HEK293 (cell line): Measurements from ENCODE around the gene IL20RA.

Experiments
- CTCF ChIA-PET: fragments of 350-600 bp; formaldehyde crosslinking; extraction: SDS; loops from one replicate; lab custom pipeline; 2021; ENCODE audit warnings: antibody characterized with exemption; lab: Yijun Ruan, JAX
- POLR2A ChIA-PET: fragments of 300-600 bp; formaldehyde crosslinking; extraction: SDS; loops from one replicate; lab custom pipeline; 2020; ENCODE audit warnings: antibody characterized with exemption, inconsistent platforms; lab: Yijun Ruan, JAX
- H3K27ac ChIP-seq: fragments of 200-500 bp; sonication (Bioruptor generic); 2 replicates; pipeline ENCODE4 v1.5.1; 2014; ENCODE audit warnings: low read depth, low read length, control low read depth, inconsistent platforms; ENCODE audit errors: extremely low read depth
- H3K36me3 ChIP-seq, 2 experiments: fragments of 200-500 bp in 1 of 2; sonication (Bioruptor generic) in 1 of 2; 1 replicate in 1 of 2; 2 replicates in 1 of 2; pipeline ENCODE4 v1.5.1; 2014 to 2017; ENCODE audit warnings: inconsistent platforms in 2 of 2, low read length in 2 of 2; ENCODE audit not compliant: control insufficient read depth in 2 of 2, insufficient read depth in 1 of 2
- H3K4me1 ChIP-seq: fragments of 200-500 bp; sonication (Bioruptor generic); 2 replicates; pipeline ENCODE4 v1.5.1; 2014; ENCODE audit warnings: mild to moderate bottlenecking, low read length, inconsistent platforms; ENCODE audit not compliant: control insufficient read depth, insufficient read depth
- H3K4me3 ChIP-seq: 2 replicates; pipeline ENCODE4 v1.5.1; 2011; ENCODE audit warnings: low read depth, mild to moderate bottlenecking, control low read depth, low read length, moderate library complexity
- H3K9me3 ChIP-seq: fragments of 200-500 bp; sonication (Bioruptor generic); 2 replicates; pipeline ENCODE4 v1.5.1; 2014; ENCODE audit warnings: low read depth, low read length, inconsistent platforms; ENCODE audit not compliant: control insufficient read depth, insufficient read depth
- GLI4 ChIP-seq: fragments of 450-650 bp; formaldehyde crosslinking; IDR thresholded peaks from 2 replicates; pipeline ENCODE4 v1.5.1; 2016; ENCODE audit warnings: missing biosample characterization, missing genetic modification characterization
- REPIN1 ChIP-seq: fragments of 450-650 bp; formaldehyde crosslinking; IDR thresholded peaks from 2 replicates; pipeline ENCODE4 v1.5.1; 2017; ENCODE audit warnings: missing biosample characterization, missing genetic modification characterization, low read depth
- SCRT1 ChIP-seq: fragments of 450-650 bp; formaldehyde crosslinking; IDR thresholded peaks from 2 replicates; pipeline ENCODE4 v1.5.1; 2016; ENCODE audit warnings: missing biosample characterization, missing genetic modification characterization, borderline replicate concordance
- SETDB1 ChIP-seq: IDR thresholded peaks from one replicate; pipeline ENCODE4 v1.6.1; 2017; ENCODE audit warnings: mild to moderate bottlenecking, low read length, moderate library complexity, mixed read lengths; ENCODE audit not compliant: insufficient read length
- YY1 ChIP-seq: fragments of 450-650 bp; formaldehyde crosslinking; IDR thresholded peaks from 2 replicates; pipeline ENCODE4 v1.5.1; 2018; ENCODE audit warnings: missing biosample characterization, missing genetic modification characterization
- YY2 ChIP-seq: fragments of 450-650 bp; formaldehyde crosslinking; IDR thresholded peaks from 2 replicates; pipeline ENCODE4 v1.5.1; 2016; ENCODE audit warnings: missing biosample characterization, missing genetic modification characterization
- ZFP37 ChIP-seq: fragments of 450-650 bp; formaldehyde crosslinking; IDR thresholded peaks from 2 replicates; pipeline ENCODE4 v1.5.1; 2016; ENCODE audit warnings: missing biosample characterization, missing genetic modification characterization
- ZNF155 ChIP-seq: fragments of 450-650 bp; formaldehyde crosslinking; IDR thresholded peaks from 2 replicates; pipeline ENCODE4 v1.5.1; 2016; ENCODE audit warnings: missing biosample characterization, missing genetic modification characterization
- ZNF433 ChIP-seq: fragments of 450-650 bp; formaldehyde crosslinking; IDR thresholded peaks from 2 replicates; pipeline ENCODE4 v1.5.1; 2016; ENCODE audit warnings: missing biosample characterization, missing genetic modification characterization, low read depth
- ZNF514 ChIP-seq: fragments of 450-650 bp; formaldehyde crosslinking; IDR thresholded peaks from 2 replicates; pipeline ENCODE4 v1.5.1; 2016; ENCODE audit warnings: missing biosample characterization, missing genetic modification characterization
- ZNF521 ChIP-seq: fragments of 450-650 bp; formaldehyde crosslinking; IDR thresholded peaks from 2 replicates; pipeline ENCODE4 v1.5.1; 2017; ENCODE audit warnings: missing biosample characterization, mild to moderate bottlenecking, missing genetic modification characterization
- ZNF558 ChIP-seq: fragments of 450-650 bp; formaldehyde crosslinking; IDR thresholded peaks from 2 replicates; pipeline ENCODE4 v1.5.1; 2016; ENCODE audit warnings: missing biosample characterization, missing genetic modification characterization
- ZNF658 ChIP-seq: fragments of 450-650 bp; formaldehyde crosslinking; IDR thresholded peaks from 2 replicates; pipeline ENCODE4; 2016; ENCODE audit warnings: missing biosample characterization, missing genetic modification characterization
- ZNF785 ChIP-seq: fragments of 450-650 bp; formaldehyde crosslinking; IDR thresholded peaks from 2 replicates; pipeline ENCODE4 v1.5.1; 2016; ENCODE audit warnings: missing biosample characterization, missing genetic modification characterization
- ZNF792 ChIP-seq: fragments of 450-650 bp; formaldehyde crosslinking; IDR thresholded peaks from 2 replicates; pipeline ENCODE4 v1.5.1; 2016; ENCODE audit warnings: missing biosample characterization, missing genetic modification characterization
- TF ChIP-seq, protein P1 (sequence below): fragments of 450-650 bp; formaldehyde crosslinking; IDR thresholded peaks from 2 replicates; pipeline ENCODE4 v1.5.1; 2016; ENCODE audit warnings: missing biosample characterization, missing genetic modification characterization
- TF ChIP-seq, protein P2 (sequence below): fragments of 450-650 bp; formaldehyde crosslinking; IDR thresholded peaks from 2 replicates; pipeline ENCODE4 v1.5.1; 2016; ENCODE audit warnings: missing biosample characterization, missing genetic modification characterization
- TF ChIP-seq, protein P3 (sequence below): fragments of 450-650 bp; formaldehyde crosslinking; IDR thresholded peaks from 2 replicates; pipeline ENCODE4 v1.5.1; 2016; ENCODE audit warnings: missing biosample characterization, missing genetic modification characterization, borderline replicate concordance

Gene IL20RA

DNA sequence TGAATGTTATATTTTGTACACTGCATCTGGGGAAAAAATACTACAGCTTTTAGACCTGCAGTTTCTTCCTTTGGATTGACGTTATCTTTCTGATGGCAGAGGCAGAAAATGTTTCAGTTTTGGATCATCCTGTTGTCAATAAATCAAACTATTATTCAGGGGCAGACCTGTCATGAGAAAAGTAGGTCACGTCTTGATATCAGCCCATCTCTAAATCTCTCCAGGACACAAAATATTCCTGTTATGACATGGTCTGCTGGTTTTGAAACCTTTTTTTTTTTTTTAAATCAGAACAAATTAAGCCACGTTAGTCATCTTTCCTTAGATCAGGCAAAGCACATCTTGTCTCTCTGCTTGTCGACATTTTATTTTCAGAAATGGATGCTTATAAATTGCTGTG, 24.0 kb downstream of the IL20RA start (continued):
- TF ChIP-seq, protein P1, sequence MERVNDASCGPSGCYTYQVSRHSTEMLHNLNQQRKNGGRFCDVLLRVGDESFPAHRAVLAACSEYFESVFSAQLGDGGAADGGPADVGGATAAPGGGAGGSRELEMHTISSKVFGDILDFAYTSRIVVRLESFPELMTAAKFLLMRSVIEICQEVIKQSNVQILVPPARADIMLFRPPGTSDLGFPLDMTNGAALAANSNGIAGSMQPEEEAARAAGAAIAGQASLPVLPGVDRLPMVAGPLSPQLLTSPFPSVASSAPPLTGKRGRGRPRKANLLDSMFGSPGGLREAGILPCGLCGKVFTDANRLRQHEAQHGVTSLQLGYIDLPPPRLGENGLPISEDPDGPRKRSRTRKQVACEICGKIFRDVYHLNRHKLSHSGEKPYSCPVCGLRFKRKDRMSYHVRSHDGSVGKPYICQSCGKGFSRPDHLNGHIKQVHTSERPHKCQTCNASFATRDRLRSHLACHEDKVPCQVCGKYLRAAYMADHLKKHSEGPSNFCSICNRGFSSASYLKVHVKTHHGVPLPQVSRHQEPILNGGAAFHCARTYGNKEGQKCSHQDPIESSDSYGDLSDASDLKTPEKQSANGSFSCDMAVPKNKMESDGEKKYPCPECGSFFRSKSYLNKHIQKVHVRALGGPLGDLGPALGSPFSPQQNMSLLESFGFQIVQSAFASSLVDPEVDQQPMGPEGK (tag by site-specific recombination) = no peak
- no peak for TF ChIP-seq SCRT1 (tag by site-specific recombination)
- TF ChIP-seq ZNF558 (tag by site-specific recombination) = no peak
- TF ChIP-seq ZNF521 (tag by site-specific recombination) = no peak
- TF ChIP-seq ZFP37 (tag by site-specific recombination) = no peak
- no peak for TF ChIP-seq ZNF658
- TF ChIP-seq, protein P2, sequence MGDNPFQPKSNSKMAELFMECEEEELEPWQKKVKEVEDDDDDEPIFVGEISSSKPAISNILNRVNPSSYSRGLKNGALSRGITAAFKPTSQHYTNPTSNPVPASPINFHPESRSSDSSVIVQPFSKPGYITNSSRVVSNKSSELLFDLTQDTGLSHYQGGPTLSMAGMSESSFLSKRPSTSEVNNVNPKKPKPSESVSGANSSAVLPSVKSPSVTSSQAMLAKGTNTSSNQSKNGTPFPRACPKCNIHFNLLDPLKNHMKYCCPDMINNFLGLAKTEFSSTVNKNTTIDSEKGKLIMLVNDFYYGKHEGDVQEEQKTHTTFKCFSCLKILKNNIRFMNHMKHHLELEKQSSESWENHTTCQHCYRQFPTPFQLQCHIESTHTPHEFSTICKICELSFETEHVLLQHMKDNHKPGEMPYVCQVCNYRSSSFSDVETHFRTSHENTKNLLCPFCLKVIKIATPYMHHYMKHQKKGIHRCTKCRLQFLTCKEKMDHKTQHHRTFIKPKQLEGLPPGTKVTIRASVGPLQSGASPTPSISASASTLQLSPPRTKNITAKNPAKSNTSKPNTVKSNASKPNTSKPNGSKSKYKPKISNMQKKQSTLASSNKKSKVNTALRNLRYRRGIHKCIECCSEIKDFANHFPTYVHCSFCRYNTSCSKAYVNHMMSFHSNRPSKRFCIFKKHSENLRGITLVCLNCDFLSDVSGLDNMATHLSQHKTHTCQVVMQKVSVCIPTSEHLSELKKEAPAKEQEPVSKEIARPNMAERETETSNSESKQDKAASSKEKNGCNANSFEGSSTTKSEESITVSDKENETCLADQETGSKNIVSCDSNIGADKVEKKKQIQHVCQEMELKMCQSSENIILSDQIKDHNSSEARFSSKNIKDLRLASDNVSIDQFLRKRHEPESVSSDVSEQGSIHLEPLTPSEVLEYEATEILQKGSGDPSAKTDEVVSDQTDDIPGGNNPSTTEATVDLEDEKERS = no peak
- no peak for TF ChIP-seq REPIN1
- TF ChIP-seq ZNF785 = no peak
- no peak for TF ChIP-seq YY1
- no peak for TF ChIP-seq ZNF433 (tag by site-specific recombination)
- TF ChIP-seq, all 188 proteins: peak for 0

DNA sequence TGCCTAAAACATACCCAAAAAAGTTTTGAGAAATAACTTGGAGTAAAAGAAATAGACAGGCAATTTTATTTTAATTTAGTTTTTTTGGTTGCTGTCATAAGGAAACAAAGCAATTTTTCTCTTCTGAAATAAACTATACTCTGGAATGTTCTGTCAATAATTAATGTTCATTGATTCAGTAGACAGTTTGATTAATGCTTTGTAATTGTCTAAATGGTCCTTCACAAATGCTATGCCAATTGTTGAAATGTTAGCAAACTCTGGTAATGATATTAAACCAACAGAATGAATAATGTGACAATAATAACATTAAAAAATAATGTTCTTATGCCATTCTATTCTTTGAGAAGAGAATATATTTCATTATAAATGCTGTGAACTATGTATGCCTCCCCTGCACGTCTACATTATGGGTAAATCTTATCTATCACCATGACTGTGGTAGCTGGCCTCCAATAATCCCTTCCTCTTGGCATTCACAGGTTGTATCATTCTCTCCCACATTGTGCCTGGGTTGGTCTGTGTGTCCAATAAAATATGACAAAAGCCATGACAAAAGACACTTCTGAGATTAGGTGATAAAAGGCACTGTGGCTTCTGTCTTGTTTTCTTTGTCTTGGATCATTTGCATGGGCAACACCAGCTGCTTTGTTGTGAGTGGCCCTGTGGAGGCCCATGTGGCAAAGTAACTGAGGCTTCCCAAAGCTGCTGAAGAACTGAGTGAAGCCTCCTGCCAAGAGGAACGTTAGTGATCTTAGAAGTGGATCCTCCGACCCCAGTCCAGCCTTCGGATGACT, 25.1 kb downstream of the IL20RA start:
- no peaks in the 10 kb centered on the region for H3K36me3 ChIP-seq
- POLR2A ChIA-PET = no interaction called here
- TF ChIP-seq, protein P3, sequence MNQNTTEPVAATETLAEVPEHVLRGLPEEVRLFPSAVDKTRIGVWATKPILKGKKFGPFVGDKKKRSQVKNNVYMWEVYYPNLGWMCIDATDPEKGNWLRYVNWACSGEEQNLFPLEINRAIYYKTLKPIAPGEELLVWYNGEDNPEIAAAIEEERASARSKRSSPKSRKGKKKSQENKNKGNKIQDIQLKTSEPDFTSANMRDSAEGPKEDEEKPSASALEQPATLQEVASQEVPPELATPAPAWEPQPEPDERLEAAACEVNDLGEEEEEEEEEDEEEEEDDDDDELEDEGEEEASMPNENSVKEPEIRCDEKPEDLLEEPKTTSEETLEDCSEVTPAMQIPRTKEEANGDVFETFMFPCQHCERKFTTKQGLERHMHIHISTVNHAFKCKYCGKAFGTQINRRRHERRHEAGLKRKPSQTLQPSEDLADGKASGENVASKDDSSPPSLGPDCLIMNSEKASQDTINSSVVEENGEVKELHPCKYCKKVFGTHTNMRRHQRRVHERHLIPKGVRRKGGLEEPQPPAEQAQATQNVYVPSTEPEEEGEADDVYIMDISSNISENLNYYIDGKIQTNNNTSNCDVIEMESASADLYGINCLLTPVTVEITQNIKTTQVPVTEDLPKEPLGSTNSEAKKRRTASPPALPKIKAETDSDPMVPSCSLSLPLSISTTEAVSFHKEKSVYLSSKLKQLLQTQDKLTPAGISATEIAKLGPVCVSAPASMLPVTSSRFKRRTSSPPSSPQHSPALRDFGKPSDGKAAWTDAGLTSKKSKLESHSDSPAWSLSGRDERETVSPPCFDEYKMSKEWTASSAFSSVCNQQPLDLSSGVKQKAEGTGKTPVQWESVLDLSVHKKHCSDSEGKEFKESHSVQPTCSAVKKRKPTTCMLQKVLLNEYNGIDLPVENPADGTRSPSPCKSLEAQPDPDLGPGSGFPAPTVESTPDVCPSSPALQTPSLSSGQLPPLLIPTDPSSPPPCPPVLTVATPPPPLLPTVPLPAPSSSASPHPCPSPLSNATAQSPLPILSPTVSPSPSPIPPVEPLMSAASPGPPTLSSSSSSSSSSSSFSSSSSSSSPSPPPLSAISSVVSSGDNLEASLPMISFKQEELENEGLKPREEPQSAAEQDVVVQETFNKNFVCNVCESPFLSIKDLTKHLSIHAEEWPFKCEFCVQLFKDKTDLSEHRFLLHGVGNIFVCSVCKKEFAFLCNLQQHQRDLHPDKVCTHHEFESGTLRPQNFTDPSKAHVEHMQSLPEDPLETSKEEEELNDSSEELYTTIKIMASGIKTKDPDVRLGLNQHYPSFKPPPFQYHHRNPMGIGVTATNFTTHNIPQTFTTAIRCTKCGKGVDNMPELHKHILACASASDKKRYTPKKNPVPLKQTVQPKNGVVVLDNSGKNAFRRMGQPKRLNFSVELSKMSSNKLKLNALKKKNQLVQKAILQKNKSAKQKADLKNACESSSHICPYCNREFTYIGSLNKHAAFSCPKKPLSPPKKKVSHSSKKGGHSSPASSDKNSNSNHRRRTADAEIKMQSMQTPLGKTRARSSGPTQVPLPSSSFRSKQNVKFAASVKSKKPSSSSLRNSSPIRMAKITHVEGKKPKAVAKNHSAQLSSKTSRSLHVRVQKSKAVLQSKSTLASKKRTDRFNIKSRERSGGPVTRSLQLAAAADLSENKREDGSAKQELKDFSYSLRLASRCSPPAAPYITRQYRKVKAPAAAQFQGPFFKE (tag by site-specific recombination) = no peak
- TF ChIP-seq GLI4 (tag by site-specific recombination) (no peak), ZNF155 (no peak), ZNF514 (tag by site-specific recombination) (no peak), YY2 (no peak), ZNF792 (no peak), SETDB1 (peak; percentile 51)
- CTCF ChIA-PET = interaction anchor here (0.6 to 1.1 kb wide), 2 partner anchors 24 to 57 kb away, joined by 3 read pairs; no protein-coding TSS in a partner anchor
- H3K9me3 ChIP-seq = no peaks in the 10 kb centered on the region
- no peak overlapping the region for H3K4me3 ChIP-seq
- no peaks in the 10 kb centered on the region for H3K4me1 ChIP-seq
- no peak overlapping the region for H3K27ac ChIP-seq
